ENCODE results near the gene BICRA.

Gene BICRA

GRCh38 chr19:47752440-47753211 lies 143.7 kb downstream of the BICRA start:
- no peak for DNase-seq

Data from CD4-positive, alpha-beta T cell treated with Interferon gamma for 1 hour (primary cell).